GM19238 (cell line): ENCODE data around the gene WEE1.
"Not testable (repeated sequence)": the region's sequence is repeated elsewhere in the genome, so short reads cannot be mapped to it uniquely, and the experiment has no call there.

ENCODE experiments used
- DNase-seq: peaks from one replicate; pipeline ENCODE4 v3.0.0; 2011; ENCODE audit warnings: low spot score; ENCODE audit not compliant: insufficient read length

Gene WEE1

GRCh38 chr11:9596926-9597464 lies 23.5 kb downstream of the WEE1 start:
- no peak for DNase-seq

GRCh38 chr11:9600166-9600565 lies 26.7 kb downstream of the WEE1 start:
- no peak for DNase-seq

GRCh38 chr11:9600644-9601036 lies 27.2 kb downstream of the WEE1 start:
- DNase-seq: no peak

- DNase-seq: peak; percentile 52
These were observed 27.8 kb downstream of the WEE1 start for GRCh38 chr11:9601037-9601875.

DNA sequence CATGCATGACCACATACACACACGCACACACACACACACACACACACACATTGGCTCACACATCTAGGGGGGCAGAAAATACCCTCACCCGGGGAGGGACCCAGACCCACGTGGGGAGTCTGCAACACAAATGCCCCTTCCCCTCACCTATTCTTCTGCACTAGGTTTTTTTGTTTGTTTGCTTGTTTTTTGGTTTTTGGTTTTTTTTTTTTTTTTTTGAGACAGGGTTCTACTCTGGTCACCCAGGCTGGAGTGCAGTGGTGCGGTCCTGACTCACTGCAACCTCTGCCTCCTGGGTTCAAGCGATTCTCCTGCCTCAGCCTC lies 28.4 kb downstream of the WEE1 start:
- no peak for DNase-seq

DNA sequence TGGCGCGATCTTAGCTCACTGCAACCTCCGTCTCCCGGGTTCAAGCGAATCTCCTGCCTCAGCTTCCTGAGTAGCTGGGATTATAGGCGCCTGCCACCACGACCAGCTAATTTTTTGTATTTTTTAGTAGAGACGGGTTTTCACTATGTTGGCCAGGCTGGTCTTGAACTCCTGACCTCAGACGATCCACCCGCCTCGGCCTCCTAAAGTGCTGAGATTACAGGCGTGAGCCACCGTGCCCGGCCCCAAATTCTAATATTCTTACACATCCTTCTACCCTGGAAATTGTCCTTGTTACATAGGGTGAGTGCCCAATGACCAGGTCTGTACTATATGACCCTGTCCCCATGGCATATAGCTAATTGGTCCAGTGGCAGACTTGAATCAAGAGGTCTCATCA lies 29.7 kb downstream of the WEE1 start:
- not testable (repeated sequence) for DNase-seq

- DNase-seq: no peak
These were observed 30.7 kb downstream of the WEE1 start for GRCh38 chr11:9604134-9604533.

DNA sequence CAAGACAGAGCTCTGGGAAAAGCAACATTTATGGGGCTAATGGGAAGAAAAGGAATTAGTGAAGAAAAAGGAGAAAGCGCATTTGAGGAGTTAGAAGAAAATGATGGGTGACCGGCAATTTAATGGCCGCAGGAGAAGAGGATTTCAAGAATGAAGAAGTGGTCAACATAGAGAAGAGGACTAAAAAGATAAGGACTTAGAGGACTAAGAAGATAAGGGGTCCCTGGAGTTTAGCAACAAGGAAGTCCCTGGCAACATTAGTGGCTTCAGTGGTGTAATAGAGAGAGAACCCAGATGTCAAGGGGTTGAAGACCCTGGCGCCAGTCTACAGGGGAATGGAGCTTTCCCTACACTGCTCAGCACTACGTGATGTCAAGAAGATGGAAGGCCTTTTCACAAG lies 32.3 kb downstream of the WEE1 start:
- no peak for DNase-seq

DNA sequence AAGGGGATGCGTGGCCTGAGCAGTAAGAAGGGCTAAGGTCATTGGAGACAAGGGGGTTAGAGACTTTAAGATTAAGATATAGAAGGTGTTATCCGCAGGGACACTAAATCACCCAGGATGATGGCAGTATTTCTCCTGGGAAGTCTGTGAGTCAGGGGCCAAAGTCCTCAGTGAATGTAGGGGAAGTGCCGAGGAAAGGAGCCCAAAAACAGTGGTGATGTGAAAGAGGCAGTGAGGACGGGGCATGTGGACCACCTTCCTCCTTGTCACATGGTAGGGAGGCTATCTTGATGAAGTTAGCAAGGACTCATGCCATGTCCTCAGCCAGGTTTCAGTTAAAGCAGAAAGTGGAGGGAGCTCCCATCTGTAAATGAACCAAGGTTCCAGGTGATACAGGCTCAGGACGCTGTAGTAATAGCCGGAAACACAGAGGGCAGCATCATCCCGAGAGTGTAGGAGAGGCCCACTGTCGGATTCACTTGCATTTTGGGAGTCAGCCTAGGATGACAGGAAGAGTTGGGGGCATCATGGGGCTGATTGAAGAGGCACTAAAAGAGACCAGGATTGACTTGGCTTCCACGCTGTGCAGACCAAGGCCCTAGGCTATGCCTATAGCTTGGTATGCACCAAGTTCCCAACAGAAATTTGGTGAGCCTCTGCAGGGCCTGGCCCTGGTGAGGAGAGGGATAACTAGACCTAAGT lies 33.5 kb downstream of the WEE1 start:
- DNase-seq: no peak

DNA sequence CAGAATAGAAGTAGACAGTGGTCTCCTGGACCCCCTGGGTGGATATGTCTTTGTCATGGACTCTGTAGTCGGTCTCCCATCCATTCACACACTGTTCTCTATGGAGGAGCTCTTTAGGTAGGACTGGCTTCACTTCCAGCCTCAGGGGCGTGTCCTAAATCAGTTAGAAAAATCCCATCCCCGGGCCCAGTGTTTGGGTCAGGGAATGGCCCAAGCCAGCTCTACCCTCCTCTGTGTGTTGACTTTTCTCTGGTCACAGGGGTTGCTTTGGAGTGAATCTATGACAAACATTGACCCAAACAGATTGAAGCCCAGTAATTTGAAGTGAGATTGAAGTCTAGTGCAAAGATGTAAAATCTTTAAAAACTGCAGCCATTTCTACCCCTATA lies 34.0 kb downstream of the WEE1 start:
- DNase-seq: no peak

GRCh38 chr11:9609002-9609759 lies 35.7 kb downstream of the WEE1 start:
- DNase-seq: no peak

- DNase-seq: no peak
These were observed 36.4 kb downstream of the WEE1 start for GRCh38 chr11:9609841-9610240.

GRCh38 chr11:9613118-9613829 lies 39.8 kb downstream of the WEE1 start:
- peak; percentile 80 for DNase-seq

DNA sequence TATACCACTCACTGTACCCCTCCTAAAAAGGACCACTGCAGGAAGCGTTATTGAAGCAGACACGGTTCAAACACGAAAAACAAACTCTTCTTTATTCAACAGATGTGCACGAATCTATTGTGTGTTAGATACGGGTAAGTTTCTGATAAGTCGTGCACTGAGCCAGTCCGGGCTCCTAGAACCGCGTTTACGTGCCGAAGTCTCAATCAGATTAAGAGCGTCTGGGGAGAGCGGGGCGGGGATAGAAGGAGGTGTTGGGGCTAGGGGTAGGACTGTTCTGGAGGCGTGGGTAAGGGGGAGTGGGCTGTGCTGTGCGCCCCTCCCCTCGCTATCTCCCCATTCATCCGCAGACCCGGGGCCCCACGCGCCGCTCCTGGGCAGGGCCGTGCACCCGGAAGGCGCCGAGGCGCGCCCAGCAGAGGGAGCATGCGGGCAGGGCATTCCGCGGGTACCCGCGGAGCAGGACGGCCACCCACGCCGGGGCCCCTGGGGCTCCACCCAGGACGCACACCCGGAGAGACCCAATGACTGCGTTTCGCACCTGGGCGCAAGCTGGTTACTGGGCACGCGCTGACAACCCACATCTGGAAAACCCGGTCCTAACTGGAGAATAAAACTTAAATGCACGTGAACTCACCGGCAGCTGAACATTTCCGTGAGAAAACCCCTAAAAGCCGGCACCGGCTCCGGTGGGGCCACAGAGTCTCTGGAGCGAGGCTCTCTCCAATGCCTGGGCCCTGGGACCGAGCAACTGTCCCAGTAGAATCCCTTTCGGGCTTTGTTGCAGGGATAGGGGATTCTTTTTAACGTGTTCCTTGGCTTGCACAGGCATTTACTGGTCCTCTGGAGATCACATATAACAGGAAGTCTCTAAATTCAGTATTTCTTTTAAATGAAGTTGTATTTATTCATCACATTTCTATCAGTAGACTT lies 40.6 kb downstream of the WEE1 start:
- DNase-seq: peak; percentile 73

DNA sequence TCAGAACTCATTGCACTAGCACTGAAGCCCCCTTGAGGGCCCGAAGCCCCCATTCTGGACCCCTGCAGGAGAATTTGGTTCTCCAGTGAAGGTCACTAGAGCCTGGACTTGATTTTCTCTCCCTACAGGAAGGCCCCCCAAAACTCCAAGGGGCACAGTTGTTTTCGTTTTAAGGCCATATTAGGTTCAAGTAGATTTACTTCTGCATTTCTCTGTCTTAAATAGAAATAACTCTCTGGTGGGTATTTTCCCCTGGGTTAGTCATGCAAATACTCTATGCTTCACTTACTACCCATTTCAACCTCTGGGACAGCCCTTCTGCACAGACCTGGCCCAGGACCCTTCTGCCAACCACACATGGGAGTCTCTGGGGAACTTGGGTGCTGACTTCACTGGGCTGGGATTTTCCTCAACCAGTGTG lies 41.6 kb downstream of the WEE1 start:
- no peak for DNase-seq

DNA sequence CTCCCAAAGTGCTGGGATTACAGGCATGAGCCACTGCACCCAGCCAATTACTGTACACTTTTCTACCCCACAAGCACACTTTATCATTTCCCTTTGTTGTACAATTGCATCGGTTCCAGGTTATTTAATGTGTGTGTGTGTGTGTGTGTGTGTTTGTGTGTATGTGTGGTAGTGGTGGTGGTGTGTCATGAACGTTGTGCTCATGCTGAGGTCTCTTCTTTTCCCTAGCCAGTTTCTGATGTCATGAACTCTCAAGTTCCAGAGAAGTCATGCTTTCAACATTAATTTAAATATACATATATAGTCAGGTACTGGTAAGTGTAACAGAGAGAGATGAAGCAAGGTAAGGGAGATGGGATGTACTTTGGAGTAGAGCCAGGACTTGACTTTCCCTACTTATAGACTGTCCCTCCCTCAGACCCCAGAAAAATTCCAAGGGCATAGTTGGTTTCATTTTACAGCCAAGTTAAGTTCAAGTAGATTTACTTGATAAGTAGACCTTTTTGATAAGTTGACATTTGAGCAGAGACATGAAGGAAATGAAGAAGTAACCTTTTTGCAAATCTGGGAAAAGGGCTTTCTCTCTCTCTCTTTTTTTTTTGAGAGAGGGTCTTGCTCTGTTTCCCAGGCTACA lies 42.7 kb downstream of the WEE1 start:
- DNase-seq: no peak

DNA sequence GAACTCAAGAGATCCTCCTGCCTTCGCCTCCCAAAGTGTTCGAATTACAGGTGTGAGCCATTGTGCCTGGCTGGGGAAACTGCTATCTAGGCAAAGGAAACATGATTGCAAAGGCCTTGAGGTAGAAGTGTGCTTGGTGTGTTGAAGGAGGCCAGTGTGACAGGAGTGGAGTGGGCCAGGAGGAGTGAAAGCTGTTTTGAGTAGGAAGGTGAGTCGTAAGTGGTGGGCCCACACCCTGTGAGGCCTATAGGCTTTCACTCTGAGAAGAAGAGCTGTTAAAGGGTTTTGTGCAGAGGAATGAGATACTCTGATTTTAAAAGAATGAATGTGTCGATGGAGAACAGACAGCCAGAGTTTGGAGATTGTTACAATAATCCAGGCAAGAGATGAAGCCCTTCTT lies 43.4 kb downstream of the WEE1 start:
- DNase-seq: no peak

- no peak for DNase-seq
These were observed 44.5 kb downstream of the WEE1 start for GRCh38 chr11:9617940-9618339.

GRCh38 chr11:9619004-9619403 lies 45.5 kb downstream of the WEE1 start:
- no peak for DNase-seq

GRCh38 chr11:9619971-9620370 lies 46.5 kb downstream of the WEE1 start:
- no peak for DNase-seq
